ENCODE measurements around the gene UPB1. TPM values are rescaled to one million over a fixed set of nuclear protein-coding genes. Genes with fewer than 3 reads are reported as not detected.

Gene UPB1
- total RNA-seq, 1 experiment from 2014 or later, result 0.19 TPM

- Histone ChIP-seq H3K4me2 (ENCODE audit: low read depth, low read length, poor library complexity, severe bottlenecking) (no peak overlapping the region), H3K4me3 (ENCODE audit: low read length) (no peak overlapping the region), H3K27ac (ENCODE audit: low read length) (no peak overlapping the region), H3K27me3 (ENCODE audit: low read length) (no peaks in the 10 kb centered on the region), H3K4me1 (ENCODE audit: low read length) (peaks cover 12% of the 10 kb centered on the region), H3K79me2 (ENCODE audit: low read length) (no peaks in the 10 kb centered on the region), H3K9me3 (ENCODE audit: low read length) (no peaks in the 10 kb centered on the region), H4K20me1 (ENCODE audit: insufficient read depth, low read depth, low read length) (no peaks in the 10 kb centered on the region), H3K9me2 (replicated peaks; ENCODE audit: insufficient read depth, low read length) (no peaks in the 10 kb centered on the region), H3K36me3 (ENCODE audit: insufficient read depth, low read length) (no peaks in the 10 kb centered on the region), H3K9ac (ENCODE audit: low read length) (no peak overlapping the region), H2AFZ (ENCODE audit: low read length) (no peak overlapping the region)
- DNase-seq, result no peak
Observed at GRCh38 chr22:24457894-24458420, 37.2 kb upstream of the UPB1 start.

DNA sequence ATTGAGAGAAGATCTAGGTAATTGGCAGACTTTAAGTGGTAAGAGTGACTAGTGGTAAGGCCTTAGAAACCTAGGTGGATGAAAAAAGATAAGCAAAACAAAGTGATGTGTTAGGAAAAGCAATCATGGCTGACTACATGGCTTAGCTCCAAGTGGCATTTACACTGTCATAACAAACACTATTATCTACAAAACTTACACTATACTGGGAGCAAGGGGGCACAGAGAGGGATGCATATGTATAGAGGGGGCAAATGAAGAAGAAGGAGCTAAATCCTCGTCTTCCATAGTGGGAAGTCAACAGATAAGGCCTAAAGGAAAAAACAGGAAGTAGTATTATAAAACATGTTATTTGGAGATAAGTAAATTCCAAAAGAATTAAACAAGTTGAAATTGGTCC is 35.2 kb upstream of the UPB1 start:
- Histone ChIP-seq H3K4me3 (ENCODE audit: low read length) (no peak overlapping the region), H3K27ac (ENCODE audit: low read length) (no peak overlapping the region), H3K9ac (ENCODE audit: low read length) (no peak overlapping the region), H3K9me2 (replicated peaks; ENCODE audit: insufficient read depth, low read length) (no peaks in the 10 kb centered on the region), H3K79me2 (ENCODE audit: low read length) (no peaks in the 10 kb centered on the region), H3K27me3 (ENCODE audit: low read length) (no peaks in the 10 kb centered on the region), H3K36me3 (ENCODE audit: insufficient read depth, low read length) (no peaks in the 10 kb centered on the region), H4K20me1 (ENCODE audit: insufficient read depth, low read depth, low read length) (no peaks in the 10 kb centered on the region), H3K9me3 (ENCODE audit: low read length) (no peaks in the 10 kb centered on the region), H3K4me2 (ENCODE audit: low read depth, low read length, poor library complexity, severe bottlenecking) (no peak overlapping the region), H3K4me1 (ENCODE audit: low read length) (peaks cover 24% of the 10 kb centered on the region), H2AFZ (ENCODE audit: low read length) (0 out of 2 replicates have a peak overlapping the region, but pooled peaks have one; percentile 44)
- no peak for DNase-seq

DNA sequence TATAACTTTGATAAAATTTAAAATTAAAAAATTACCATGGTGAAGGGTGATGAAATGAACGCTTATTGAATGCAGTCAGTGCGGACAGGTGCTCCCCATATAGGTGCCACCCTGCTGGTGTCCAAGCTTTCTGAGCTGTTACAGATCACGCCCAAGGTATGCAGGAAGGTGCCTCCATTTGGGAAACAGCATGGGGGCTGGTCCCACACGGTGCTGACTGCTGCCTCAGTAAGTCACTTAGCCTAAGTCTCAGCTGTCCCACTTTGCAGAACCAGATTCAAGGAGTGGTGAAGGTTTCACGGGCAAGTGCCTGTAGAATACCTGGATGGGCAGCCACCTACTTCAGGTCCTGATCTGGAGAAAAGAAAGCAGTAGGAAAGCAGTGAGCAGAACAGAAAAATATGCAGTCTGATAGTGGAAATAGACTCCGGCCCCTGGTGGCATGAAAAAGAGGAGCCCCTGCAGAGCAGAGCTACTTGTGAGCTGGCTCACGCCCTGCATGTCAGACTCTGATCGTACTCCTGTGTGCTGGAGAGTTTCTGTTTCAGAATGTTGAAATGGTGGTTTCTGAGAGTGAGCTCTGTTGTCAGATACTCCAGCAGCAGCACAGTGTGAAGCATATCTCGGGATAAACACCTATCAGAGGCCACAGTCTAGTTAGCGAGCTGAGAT is 34.6 kb upstream of the UPB1 start:
- Histone ChIP-seq H3K36me3 (ENCODE audit: insufficient read depth, low read length) (no peaks in the 10 kb centered on the region), H3K27me3 (ENCODE audit: low read length) (no peaks in the 10 kb centered on the region), H3K4me3 (ENCODE audit: low read length) (no peak overlapping the region), H3K4me1 (ENCODE audit: low read length) (peaks cover 24% of the 10 kb centered on the region), H2AFZ (ENCODE audit: low read length) (no peak overlapping the region), H3K79me2 (ENCODE audit: low read length) (no peaks in the 10 kb centered on the region), H3K9me2 (replicated peaks; ENCODE audit: insufficient read depth, low read length) (no peaks in the 10 kb centered on the region), H3K9ac (ENCODE audit: low read length) (no peak overlapping the region), H4K20me1 (ENCODE audit: insufficient read depth, low read depth, low read length) (no peaks in the 10 kb centered on the region), H3K27ac (ENCODE audit: low read length) (no peak overlapping the region), H3K4me2 (ENCODE audit: low read depth, low read length, poor library complexity, severe bottlenecking) (no peak overlapping the region), H3K9me3 (ENCODE audit: low read length) (no peaks in the 10 kb centered on the region)
- no peak for DNase-seq

DNA sequence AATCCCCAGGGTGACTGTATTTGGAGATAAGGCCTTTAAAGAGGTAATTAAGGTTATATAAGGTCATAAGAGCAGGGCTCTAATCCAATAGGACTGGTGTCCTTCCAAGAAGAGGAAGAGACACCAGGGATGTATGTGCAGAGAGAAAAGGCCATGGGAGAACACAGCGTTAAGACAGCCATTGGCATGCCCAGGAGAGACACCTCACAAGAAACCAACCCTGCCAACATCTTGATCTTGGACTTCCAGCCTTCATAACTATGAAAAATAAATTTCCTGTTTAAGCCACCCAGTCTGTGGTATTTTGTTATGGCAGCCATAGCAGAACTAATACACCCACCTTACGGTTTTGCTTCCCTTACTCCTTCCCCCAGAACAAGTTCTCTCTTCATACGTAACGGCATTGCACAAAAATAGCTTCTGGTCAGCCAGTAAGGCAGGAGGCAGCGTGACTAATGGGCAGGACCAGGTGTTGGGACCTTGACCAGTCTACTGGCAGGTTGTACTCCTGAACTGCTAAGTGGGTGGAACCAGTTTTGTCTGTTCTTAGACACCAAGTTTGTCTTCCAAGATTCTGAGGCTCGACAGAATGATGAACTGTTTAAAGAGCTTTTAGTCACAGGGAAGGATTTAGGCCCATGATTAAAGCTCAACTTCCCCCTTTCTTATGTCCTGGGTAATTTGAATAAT is 31.9 kb upstream of the UPB1 start:
- Histone ChIP-seq H4K20me1 (ENCODE audit: insufficient read depth, low read depth, low read length) (no peaks in the 10 kb centered on the region), H3K27ac (ENCODE audit: low read length) (peak overlapping the region; percentile 49), H3K4me3 (ENCODE audit: low read length) (no peak overlapping the region), H3K36me3 (ENCODE audit: insufficient read depth, low read length) (no peaks in the 10 kb centered on the region), H2AFZ (ENCODE audit: low read length) (no peak overlapping the region; the same call in 1 of the 2 replicates), H3K9me3 (ENCODE audit: low read length) (no peaks in the 10 kb centered on the region), H3K4me2 (ENCODE audit: low read depth, low read length, poor library complexity, severe bottlenecking) (peak overlapping the region; percentile 13), H3K4me1 (ENCODE audit: low read length) (peaks cover 41% of the 10 kb centered on the region), H3K9me2 (replicated peaks; ENCODE audit: insufficient read depth, low read length) (no peaks in the 10 kb centered on the region), H3K79me2 (ENCODE audit: low read length) (no peaks in the 10 kb centered on the region), H3K27me3 (ENCODE audit: low read length) (no peaks in the 10 kb centered on the region), H3K9ac (ENCODE audit: low read length) (no peak overlapping the region)
- peak; percentile 79 for DNase-seq

- Histone ChIP-seq H3K27ac (ENCODE audit: low read length) (no peak overlapping the region), H3K9me2 (replicated peaks; ENCODE audit: insufficient read depth, low read length) (no peaks in the 10 kb centered on the region), H3K27me3 (ENCODE audit: low read length) (no peaks in the 10 kb centered on the region), H3K9ac (ENCODE audit: low read length) (no peak overlapping the region), H3K4me3 (ENCODE audit: low read length) (no peak overlapping the region), H2AFZ (ENCODE audit: low read length) (no peak overlapping the region), H3K4me2 (ENCODE audit: low read depth, low read length, poor library complexity, severe bottlenecking) (no peak overlapping the region), H3K9me3 (ENCODE audit: low read length) (no peaks in the 10 kb centered on the region), H3K4me1 (ENCODE audit: low read length) (peaks cover 35% of the 10 kb centered on the region), H4K20me1 (ENCODE audit: insufficient read depth, low read depth, low read length) (no peaks in the 10 kb centered on the region), H3K36me3 (ENCODE audit: insufficient read depth, low read length) (no peaks in the 10 kb centered on the region), H3K79me2 (ENCODE audit: low read length) (no peaks in the 10 kb centered on the region)
- DNase-seq, result no peak
Observed at GRCh38 chr22:24465566-24465965, 29.6 kb upstream of the UPB1 start.

GRCh38 chr22:24465975-24466374 is 29.2 kb upstream of the UPB1 start:
- no peak overlapping the region for H2AFZ ChIP-seq (ENCODE audit: low read length)
- no peak overlapping the region for H3K4me2 ChIP-seq (ENCODE audit: low read depth, low read length, poor library complexity, severe bottlenecking)
- H3K36me3 ChIP-seq (ENCODE audit: insufficient read depth, low read length), result no peaks in the 10 kb centered on the region
- no peak overlapping the region for H3K4me3 ChIP-seq (ENCODE audit: low read length)
- no peak overlapping the region for H3K27ac ChIP-seq (ENCODE audit: low read length)
- H3K27me3 ChIP-seq (ENCODE audit: low read length), result no peaks in the 10 kb centered on the region
- no peaks in the 10 kb centered on the region for H3K79me2 ChIP-seq (ENCODE audit: low read length)
- H3K9ac ChIP-seq (ENCODE audit: low read length), result no peak overlapping the region
- no peaks in the 10 kb centered on the region for H3K9me2 ChIP-seq (replicated peaks; ENCODE audit: insufficient read depth, low read length)
- H3K9me3 ChIP-seq (ENCODE audit: low read length), result no peaks in the 10 kb centered on the region
- peaks cover 32% of the 10 kb centered on the region for H3K4me1 ChIP-seq (ENCODE audit: low read length)
- no peaks in the 10 kb centered on the region for H4K20me1 ChIP-seq (ENCODE audit: insufficient read depth, low read depth, low read length)
- no peak for DNase-seq

- no peaks in the 10 kb centered on the region for H4K20me1 ChIP-seq (ENCODE audit: insufficient read depth, low read depth, low read length)
- H3K27ac ChIP-seq (ENCODE audit: low read length), result peak overlapping the region; percentile 60
- no peaks in the 10 kb centered on the region for H3K27me3 ChIP-seq (ENCODE audit: low read length)
- H3K9ac ChIP-seq (ENCODE audit: low read length), result peak overlapping the region; percentile 32
- H2AFZ ChIP-seq (ENCODE audit: low read length), result peak overlapping the region; percentile 12; the same call in 1 of the 2 replicates
- peak; percentile 69 for DNase-seq
- H3K4me3 ChIP-seq (ENCODE audit: low read length), result no peak overlapping the region
- no peaks in the 10 kb centered on the region for H3K79me2 ChIP-seq (ENCODE audit: low read length)
- peaks cover 39% of the 10 kb centered on the region for H3K4me1 ChIP-seq (ENCODE audit: low read length)
- no peaks in the 10 kb centered on the region for H3K9me2 ChIP-seq (replicated peaks; ENCODE audit: insufficient read depth, low read length)
- no peaks in the 10 kb centered on the region for H3K9me3 ChIP-seq (ENCODE audit: low read length)
- no peaks in the 10 kb centered on the region for H3K36me3 ChIP-seq (ENCODE audit: insufficient read depth, low read length)
- peak overlapping the region; percentile 33 for H3K4me2 ChIP-seq (ENCODE audit: low read depth, low read length, poor library complexity, severe bottlenecking)
Observed at GRCh38 chr22:24466716-24467328, 28.3 kb upstream of the UPB1 start.

DNA sequence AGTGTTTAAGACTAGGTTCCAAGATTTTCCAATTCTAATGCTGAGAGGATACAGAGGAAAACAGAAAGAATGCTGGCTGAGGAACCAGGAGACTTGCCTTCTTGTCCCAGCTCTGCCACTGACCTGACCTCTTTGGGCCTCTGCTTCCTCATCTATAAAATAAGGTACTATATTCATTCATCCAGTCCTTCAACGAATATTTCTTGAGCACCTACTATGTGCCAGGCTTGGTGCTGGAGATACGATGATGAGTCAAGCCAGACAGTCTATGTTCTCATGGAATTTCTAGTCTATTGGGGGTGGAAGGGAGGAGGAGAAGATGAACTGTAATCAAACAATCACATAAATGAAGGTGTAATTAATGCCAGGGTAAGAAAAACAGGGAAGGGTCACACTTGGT is 27.8 kb upstream of the UPB1 start:
- Histone ChIP-seq H3K9me3 (ENCODE audit: low read length) (no peaks in the 10 kb centered on the region), H3K4me3 (ENCODE audit: low read length) (no peak overlapping the region), H3K4me2 (ENCODE audit: low read depth, low read length, poor library complexity, severe bottlenecking) (peak overlapping the region; percentile 33), H3K27ac (ENCODE audit: low read length) (peak overlapping the region; percentile 60; the same call in 1 of the 2 replicates), H2AFZ (ENCODE audit: low read length) (0 out of 2 replicates have a peak overlapping the region, but pooled peaks have one; percentile 12), H3K27me3 (ENCODE audit: low read length) (no peaks in the 10 kb centered on the region), H3K4me1 (ENCODE audit: low read length) (peaks cover 42% of the 10 kb centered on the region), H3K9ac (ENCODE audit: low read length) (peak overlapping the region; percentile 32), H4K20me1 (ENCODE audit: insufficient read depth, low read depth, low read length) (no peaks in the 10 kb centered on the region), H3K9me2 (replicated peaks; ENCODE audit: insufficient read depth, low read length) (no peaks in the 10 kb centered on the region), H3K79me2 (ENCODE audit: low read length) (no peaks in the 10 kb centered on the region), H3K36me3 (ENCODE audit: insufficient read depth, low read length) (no peaks in the 10 kb centered on the region)
- no peak for DNase-seq
